PC-9 (cell line): ENCODE data around the gene DRD4. TPM values are rescaled to one million over a fixed set of nuclear protein-coding genes. Genes with fewer than 3 reads are reported as not detected.

Source experiments
- BruUV-seq: library from RNA; stranded (reverse); fragments of 400-500 nt; replicated peaks from 2 replicates; lab custom pipeline; 2021; lab: Mats Ljungman, UMichigan
- CTCF ChIA-PET: fragments of 300-600 bp; sonication (Branson Sonifier 250); formaldehyde crosslinking; loops from one replicate; lab custom pipeline; 2022; ENCODE audit warnings: antibody characterized with exemption; lab: Charles Lee
- POLR2A ChIA-PET: fragments of 300-600 bp; sonication (Branson Sonifier 250); formaldehyde crosslinking; loops from one replicate; lab custom pipeline; 2022; ENCODE audit warnings: antibody characterized with exemption; ENCODE audit not compliant: unreplicated experiment; lab: Charles Lee
- DNase-seq, 2 experiments: peaks; one replicate each; pipeline versions ENCODE4 v3.0.0 to v3.0.0-alpha.2; 2015 to 2022; ENCODE audit warnings: mixed read lengths in 1 of 2
- H2AFZ ChIP-seq: fragments of 200-600 bp; sonication (generic); 2 replicates; pipeline ENCODE4 v1.8.1; 2017; ENCODE audit warnings: antibody characterized with exemption
- H3F3A ChIP-seq: fragments of 200-600 bp; sonication (generic); 2 replicates; pipeline ENCODE4 v1.8.1; 2017; ENCODE audit warnings: antibody characterized with exemption, mild to moderate bottlenecking, low read depth; ENCODE audit not compliant: insufficient read depth
- H3K27ac ChIP-seq: fragments of 200-600 bp; sonication (generic); 2 replicates; pipeline ENCODE4 v1.6.1; 2016; ENCODE audit warnings: mixed run types
- H3K27me3 ChIP-seq: fragments of 200-600 bp; sonication (generic); 2 replicates; pipeline ENCODE4 v1.6.1; 2016; ENCODE audit warnings: low read depth, mixed run types; ENCODE audit not compliant: insufficient read depth
- H3K36me3 ChIP-seq: fragments of 200-600 bp; sonication (generic); 2 replicates; pipeline ENCODE4 v1.6.1; 2016; ENCODE audit warnings: low read depth, mixed run types
- H3K4me1 ChIP-seq: fragments of 200-600 bp; sonication (generic); replicated peaks from 2 replicates; pipeline ENCODE4 v1.6.1; 2016; ENCODE audit warnings: mixed run types; ENCODE audit not compliant: insufficient read depth
- H3K4me2 ChIP-seq: fragments of 200-600 bp; sonication (generic); 2 replicates; pipeline ENCODE4 v1.6.1; 2017; ENCODE audit warnings: mixed run types
- H3K4me3 ChIP-seq: fragments of 200-600 bp; sonication (generic); 2 replicates; pipeline ENCODE4 v1.6.1; 2016; ENCODE audit warnings: mixed run types
- H3K79me2 ChIP-seq: fragments of 200-600 bp; sonication (generic); 2 replicates; pipeline ENCODE4 v1.6.1; 2017; ENCODE audit warnings: low read depth, mixed run types
- H3K9me2 ChIP-seq: fragments of 200-600 bp; sonication (generic); 2 replicates; pipeline ENCODE4 v1.8.1; 2017; ENCODE audit warnings: mild to moderate bottlenecking; ENCODE audit not compliant: insufficient read depth
- H3K9me3 ChIP-seq: fragments of 200-600 bp; sonication (generic); 2 replicates; pipeline ENCODE4 v1.8.1; 2016; ENCODE audit warnings: low read depth; ENCODE audit not compliant: insufficient read depth
- H4K20me1 ChIP-seq: fragments of 200-600 bp; sonication (generic); 2 replicates; pipeline ENCODE4 v1.8.1; 2017; ENCODE audit not compliant: insufficient read depth
- EZH2 ChIP-seq: fragments of 200-600 bp; sonication (generic); IDR thresholded peaks from 2 replicates; pipeline ENCODE4 v1.8.0; 2017; ENCODE audit warnings: antibody characterized with exemption, low read depth
- intact Hi-C: fragments of 100-400 bp; cut with micrococcal nuclease; formaldehyde crosslinking; loops from one replicate; pipeline ENCODE4 v1.10.0; 2022; ENCODE audit not compliant: unreplicated experiment
- total RNA-seq: library from RNA; stranded (reverse); gene quantifications from 2 replicates; pipeline ENCODE4 v1.2.3, GENCODE V29; 2021
- TF ChIP-seq, protein P1 (sequence below): fragments of 200-600 bp; sonication (generic); conservative IDR thresholded peaks from 2 replicates; pipeline ENCODE4 v1.6.1; 2017; ENCODE audit warnings: mixed run types, antibody characterized with exemption, mild to moderate bottlenecking, moderate library complexity

The DRD4 gene
- total RNA-seq, 1 experiment from 2014 or later: 0.35 TPM

GRCh38 chr11:620201-620600, 16.9 kb upstream of the DRD4 start:
- no peak for DNase-seq
- Histone ChIP-seq H3K79me2 (no peaks in the 10 kb centered on the region), H3K4me3 (no peak overlapping the region), H3K9me2 (no peaks in the 10 kb centered on the region), H4K20me1 (no peaks in the 10 kb centered on the region), H3F3A (peaks cover 4% of the 10 kb centered on the region; the same call in 1 of the 2 replicates), H3K4me2 (no peak overlapping the region), H2AFZ (no peak overlapping the region), H3K27me3 (no peaks in the 10 kb centered on the region), H3K27ac (no peak overlapping the region), H3K9me3 (no peaks in the 10 kb centered on the region), H3K4me1 (no peaks in the 10 kb centered on the region), H3K36me3 (no peaks in the 10 kb centered on the region)
- ChIA-PET POLR2A (no interaction called here), CTCF (no interaction called here)
- intact Hi-C loops: loop anchor here (1.0 kb wide), 1 partner anchor 8 kb away; no protein-coding TSS in a partner anchor
- TF ChIP-seq EZH2: no peak
- TF ChIP-seq, protein P1, sequence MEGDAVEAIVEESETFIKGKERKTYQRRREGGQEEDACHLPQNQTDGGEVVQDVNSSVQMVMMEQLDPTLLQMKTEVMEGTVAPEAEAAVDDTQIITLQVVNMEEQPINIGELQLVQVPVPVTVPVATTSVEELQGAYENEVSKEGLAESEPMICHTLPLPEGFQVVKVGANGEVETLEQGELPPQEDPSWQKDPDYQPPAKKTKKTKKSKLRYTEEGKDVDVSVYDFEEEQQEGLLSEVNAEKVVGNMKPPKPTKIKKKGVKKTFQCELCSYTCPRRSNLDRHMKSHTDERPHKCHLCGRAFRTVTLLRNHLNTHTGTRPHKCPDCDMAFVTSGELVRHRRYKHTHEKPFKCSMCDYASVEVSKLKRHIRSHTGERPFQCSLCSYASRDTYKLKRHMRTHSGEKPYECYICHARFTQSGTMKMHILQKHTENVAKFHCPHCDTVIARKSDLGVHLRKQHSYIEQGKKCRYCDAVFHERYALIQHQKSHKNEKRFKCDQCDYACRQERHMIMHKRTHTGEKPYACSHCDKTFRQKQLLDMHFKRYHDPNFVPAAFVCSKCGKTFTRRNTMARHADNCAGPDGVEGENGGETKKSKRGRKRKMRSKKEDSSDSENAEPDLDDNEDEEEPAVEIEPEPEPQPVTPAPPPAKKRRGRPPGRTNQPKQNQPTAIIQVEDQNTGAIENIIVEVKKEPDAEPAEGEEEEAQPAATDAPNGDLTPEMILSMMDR: no peak
- no TSS peak for BruUV-seq

DNA sequence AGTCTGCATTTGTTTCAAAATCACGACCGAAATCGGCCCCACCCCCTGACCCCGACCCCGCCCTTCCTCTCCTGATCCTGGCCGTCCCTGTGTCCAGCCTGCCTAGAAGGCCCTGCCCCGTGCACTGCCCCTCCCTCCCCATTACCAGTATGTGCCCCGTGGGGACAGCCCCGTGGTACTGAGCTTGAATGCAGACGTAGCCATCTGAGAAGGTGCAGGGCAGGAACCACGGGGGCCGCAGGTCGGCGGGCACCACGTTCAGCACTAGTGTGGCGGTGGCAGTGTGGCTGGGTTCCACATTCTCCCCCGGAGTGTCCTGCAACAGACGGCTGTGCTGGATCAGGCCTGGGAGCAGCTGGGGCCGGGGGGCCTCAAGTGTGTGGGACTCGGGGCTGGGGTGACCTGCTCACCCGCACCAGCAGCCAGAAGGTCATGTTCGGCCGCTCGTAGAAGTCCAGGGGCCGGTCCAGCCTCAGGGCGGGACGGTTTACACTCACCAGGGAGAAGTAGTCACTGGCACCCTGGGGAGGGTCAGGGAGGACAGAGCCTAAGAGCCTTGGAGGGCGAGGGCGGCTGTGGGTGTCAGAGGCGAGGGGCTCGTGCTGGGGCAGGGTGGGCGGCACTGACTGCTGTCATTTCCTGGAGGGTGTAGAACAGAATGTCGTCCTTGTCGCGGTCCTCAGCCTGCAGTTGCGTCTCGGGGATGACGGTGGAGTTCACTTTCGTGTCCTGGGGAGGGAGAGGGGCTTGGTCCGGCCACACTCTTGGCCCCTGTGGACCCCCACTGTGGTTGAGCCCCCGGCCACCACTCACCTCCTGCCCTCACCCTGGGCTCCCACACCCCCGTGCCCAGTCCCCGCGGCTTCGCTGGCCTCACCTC, 15.9 kb upstream of the DRD4 start:
- no peaks in the 10 kb centered on the region for H3K9me3 ChIP-seq
- intact Hi-C loops: loop anchor here (1.0 kb wide), 1 partner anchor 9 kb away; no protein-coding TSS in a partner anchor
- H3K27me3 ChIP-seq: no peaks in the 10 kb centered on the region
- ChIA-PET CTCF (no interaction called here), POLR2A (no interaction called here)
- H3K79me2 ChIP-seq: no peaks in the 10 kb centered on the region
- no peaks in the 10 kb centered on the region for H4K20me1 ChIP-seq
- no peaks in the 10 kb centered on the region for H3K36me3 ChIP-seq
- H3F3A ChIP-seq: peaks cover 3% of the 10 kb centered on the region; the same call in 1 of the 2 replicates
- no peak overlapping the region for H3K4me2 ChIP-seq
- no peaks in the 10 kb centered on the region for H3K9me2 ChIP-seq
- H3K4me1 ChIP-seq: no peaks in the 10 kb centered on the region
- H3K27ac ChIP-seq: no peak overlapping the region
- no peak overlapping the region for H2AFZ ChIP-seq
- no peak for DNase-seq
- no peak for TF ChIP-seq EZH2
- TF ChIP-seq, protein P1: no peak
- H3K4me3 ChIP-seq: no peak overlapping the region
- BruUV-seq: no TSS peak

GRCh38 chr11:621838-622237, 15.2 kb upstream of the DRD4 start:
- Histone ChIP-seq H3F3A (no peaks in the 10 kb centered on the region), H3K79me2 (no peaks in the 10 kb centered on the region), H2AFZ (no peak overlapping the region), H3K4me3 (no peak overlapping the region), H3K27ac (no peak overlapping the region), H4K20me1 (no peaks in the 10 kb centered on the region), H3K4me1 (no peaks in the 10 kb centered on the region), H3K27me3 (no peaks in the 10 kb centered on the region), H3K9me2 (no peaks in the 10 kb centered on the region), H3K4me2 (no peak overlapping the region), H3K36me3 (no peaks in the 10 kb centered on the region), H3K9me3 (no peaks in the 10 kb centered on the region)
- ChIA-PET CTCF (no interaction called here), POLR2A (no interaction called here)
- intact Hi-C loops: no loop called here
- no TSS peak for BruUV-seq
- no peak for TF ChIP-seq EZH2
- TF ChIP-seq, protein P1: no peak
- no peak for DNase-seq
